Aorta (tissue), 5 donors: Measurements from ENCODE around the gene NAXD. TPM values are rescaled to one million over a fixed set of nuclear protein-coding genes. Genes with fewer than 3 reads are reported as not detected.

Experiments used
- ATAC-seq: fragments of 200-7000 bp; cut with Tn5 transposase; one replicate; pipeline ENCODE4 v1.9.1; 2022; ENCODE audit warnings: moderate library complexity; ENCODE audit not compliant: low FRiP score
- DNase-seq, 2 donors: peaks; one replicate each; pipeline ENCODE4 v3.0.0-alpha.2; 2020
- H3K27ac ChIP-seq, 2 donors: one replicate each; pipeline ENCODE4 v1.5.1; 2013; ENCODE audit warnings: low read length in 2 of 2, mild to moderate bottlenecking in 2 of 2, moderate library complexity in 2 of 2, control low read depth in 1 of 2, inconsistent platforms in 1 of 2, low read depth in 1 of 2
- H3K27me3 ChIP-seq, 2 donors: one replicate each; pipeline ENCODE4 v1.6.1; 2013; ENCODE audit warnings: control low read depth in 1 of 2, low read length in 1 of 2, mild to moderate bottlenecking in 1 of 2, moderate library complexity in 1 of 2; ENCODE audit not compliant: insufficient read depth in 2 of 2, control insufficient read depth in 1 of 2
- H3K36me3 ChIP-seq, 2 donors: one replicate each; pipeline ENCODE4 v1.6.1; 2013; ENCODE audit warnings: control low read depth in 1 of 2, low read length in 1 of 2, mild to moderate bottlenecking in 1 of 2; ENCODE audit not compliant: insufficient read depth in 2 of 2, control insufficient read depth in 1 of 2
- H3K4me1 ChIP-seq, 2 donors: one replicate each; pipeline ENCODE4 v1.6.1; 2013; ENCODE audit warnings: low read length in 2 of 2, control low read depth in 1 of 2, mild to moderate bottlenecking in 1 of 2, moderate library complexity in 1 of 2; ENCODE audit not compliant: insufficient read depth in 2 of 2, control insufficient read depth in 1 of 2
- H3K4me3 ChIP-seq, 2 donors: one replicate each; pipeline ENCODE4 v1.5.1; 2013; ENCODE audit warnings: low read length in 2 of 2, control low read depth in 1 of 2, mild to moderate bottlenecking in 1 of 2
- H3K9me3 ChIP-seq: one replicate; pipeline ENCODE4 v1.6.1; 2013; ENCODE audit warnings: mild to moderate bottlenecking, low read length; ENCODE audit not compliant: control insufficient read depth
- WGBS, 2 donors: extraction: QIAGEN DNeasy Blood & Tissue Kit; methylation state at CpG; one replicate each; pipeline ENCODE4 v1.1.7; 2013; 5-methylcytosine and 5-hydroxymethylcytosine counted together
- intact Hi-C, 2 donors: fragments of 100-400 bp; cut with DNase I; formaldehyde crosslinking; loops; one replicate each; pipeline versions ENCODE4 v1.14.2 to v1.15.0; 2022
- polyA plus RNA-seq, 2 donors: library from polyadenylated mRNA; stranded (reverse); fragments of 200-250 nt; gene quantifications; one replicate each; pipeline ENCODE4 v1.2.3, GENCODE V29; 2013
- total RNA-seq, 2 donors: library from RNA; stranded (reverse); fragmentation: NEBNext Ultra II Directional; extraction: Animal tissue kit (Norgen Biotek cat#: 25700); gene quantifications; one replicate each; pipeline ENCODE4 v1.2.1, GENCODE V29; 2021
- donor health status: healthy with polysubstance abuse.
- donor health status: Bipolar disorder and iron deficiency.
- donor health status: DM: no; HTN: no; CAD: no.
- donor health status: DM: no; HTN: no; CAD: no.
- donor health status: DM: yes; HTN: yes; CAD: no.

NAXD gene
- total and polyA plus RNA-seq, 4 donors = 20.7 to 47.0 (median 25.8) TPM

GRCh38 chr13:110661256-110661655 is 45.9 kb downstream of the NAXD start:
- ATAC-seq = no peak
- peaks cover 7 to 11% of the 10 kb centered on the region in 2 donors for H3K36me3 ChIP-seq
- no peak for DNase-seq
- H3K9me3 ChIP-seq = no peaks in the 10 kb centered on the region
- H3K4me1 ChIP-seq = no peaks in the 10 kb centered on the region
- WGBS, 2 donors = 97 to 98% methylated on average over 3 of the region's 3 CpGs
- H3K27me3 ChIP-seq = no peaks in the 10 kb centered on the region
- no peak overlapping the region for H3K4me3 ChIP-seq
- H3K27ac ChIP-seq = no peak overlapping the region
- intact Hi-C loops = no loop called here

GRCh38 chr13:110662091-110662490 is 46.7 kb downstream of the NAXD start:
- DNase-seq = peak in 1 of 2 donors; percentile 68
- peak; percentile 29 for ATAC-seq
- WGBS, 2 donors = 97 to 98% methylated on average over 25 of the region's 25 CpGs
- no peaks in the 10 kb centered on the region for H3K4me1 ChIP-seq
- H3K36me3 ChIP-seq = peaks cover 7 to 11% of the 10 kb centered on the region in 2 donors
- no peaks in the 10 kb centered on the region for H3K27me3 ChIP-seq
- H3K27ac ChIP-seq = no peak overlapping the region
- no peaks in the 10 kb centered on the region for H3K9me3 ChIP-seq
- no peak overlapping the region for H3K4me3 ChIP-seq
- intact Hi-C loops = no loop called here

- Histone ChIP-seq H3K27ac (no peak overlapping the region), H3K27me3 (no peaks in the 10 kb centered on the region), H3K9me3 (no peaks in the 10 kb centered on the region), H3K4me3 (no peak overlapping the region), H3K36me3 (peaks cover 7 to 9% of the 10 kb centered on the region in 2 donors), H3K4me1 (no peaks in the 10 kb centered on the region)
- DNase-seq = no peak
- no peak for ATAC-seq
- 96% methylated on average over 16 of the region's 16 CpGs for WGBS, 2 donors
- intact Hi-C loops = no loop called here
Measured at GRCh38 chr13:110662777-110663443, 47.6 kb downstream of the NAXD start.

GRCh38 chr13:110663491-110663890 is 48.1 kb downstream of the NAXD start:
- WGBS, 2 donors = 76 to 77% methylated on average over 7 of the region's 7 CpGs
- Histone ChIP-seq H3K9me3 (no peaks in the 10 kb centered on the region), H3K36me3 (peaks cover 7 to 9% of the 10 kb centered on the region in 2 donors), H3K4me1 (no peaks in the 10 kb centered on the region), H3K27ac (no peak overlapping the region), H3K4me3 (no peak overlapping the region), H3K27me3 (no peaks in the 10 kb centered on the region)
- no peak for ATAC-seq
- intact Hi-C loops = no loop called here
- peak in 1 of 2 donors; percentile 36 for DNase-seq

- WGBS, 2 donors = 97 to 99% methylated on average over 7 of the region's 7 CpGs
- Histone ChIP-seq H3K4me1 (no peaks in the 10 kb centered on the region), H3K36me3 (peaks cover 7 to 8% of the 10 kb centered on the region in 2 donors), H3K27ac (no peak overlapping the region), H3K4me3 (no peak overlapping the region), H3K9me3 (no peaks in the 10 kb centered on the region), H3K27me3 (no peaks in the 10 kb centered on the region)
- intact Hi-C loops = no loop called here
- ATAC-seq = no peak
- no peak for DNase-seq
Measured at GRCh38 chr13:110664041-110664440, 48.7 kb downstream of the NAXD start.

- H3K9me3 ChIP-seq = no peaks in the 10 kb centered on the region
- no peak for ATAC-seq
- intact Hi-C loops = no loop called here
- H3K4me3 ChIP-seq = no peak overlapping the region
- peaks cover 7 to 8% of the 10 kb centered on the region in 2 donors for H3K36me3 ChIP-seq
- 87 to 94% methylated on average over 11 of the region's 11 CpGs for WGBS, 2 donors
- H3K4me1 ChIP-seq = no peaks in the 10 kb centered on the region
- no peak overlapping the region for H3K27ac ChIP-seq
- H3K27me3 ChIP-seq = no peaks in the 10 kb centered on the region
- DNase-seq = peak in 1 of 2 donors; percentile 44
Measured at GRCh38 chr13:110664673-110665072, 49.3 kb downstream of the NAXD start.

- no peak overlapping the region for H3K4me3 ChIP-seq
Measured at GRCh38 chr13:110665491-110666254, 50.3 kb downstream of the NAXD start.

GRCh38 chr13:110666255-110666533 is 50.8 kb downstream of the NAXD start:
- Histone ChIP-seq H3K27me3 (no peaks in the 10 kb centered on the region), H3K27ac (no peak overlapping the region), H3K4me3 (no peak overlapping the region), H3K4me1 (no peaks in the 10 kb centered on the region), H3K9me3 (no peaks in the 10 kb centered on the region), H3K36me3 (peaks cover 5 to 8% of the 10 kb centered on the region in 2 donors)
- 85 to 89% methylated on average over 8 of the region's 8 CpGs for WGBS, 2 donors
- intact Hi-C loops = no loop called here
- ATAC-seq (no peak), DNase-seq (no peak)

More at GRCh38 chr13:110665491-110666254, 50.3 kb downstream of the NAXD start:
- DNase-seq (no peak), ATAC-seq (no peak)
- Histone ChIP-seq H3K36me3 (peaks cover 7 to 8% of the 10 kb centered on the region in 2 donors), H3K27me3 (no peaks in the 10 kb centered on the region), H3K27ac (no peak overlapping the region), H3K9me3 (no peaks in the 10 kb centered on the region), H3K4me1 (no peaks in the 10 kb centered on the region)
- 87 to 89% methylated on average over 23 of the region's 23 CpGs for WGBS, 2 donors
- intact Hi-C loops = no loop called here

GRCh38 chr13:110669036-110669435 is 53.7 kb downstream of the NAXD start:
- intact Hi-C loops = no loop called here
- ATAC-seq (no peak), DNase-seq (no peak)
- no peak overlapping the region for H3K4me3 ChIP-seq
- H3K9me3 ChIP-seq = no peaks in the 10 kb centered on the region
- no peaks in the 10 kb centered on the region for H3K27me3 ChIP-seq
- 94 to 95% methylated on average over 9 of the region's 9 CpGs for WGBS, 2 donors
- H3K36me3 ChIP-seq = peaks cover 0 to 1% of the 10 kb centered on the region in 2 donors
- no peaks in the 10 kb centered on the region for H3K4me1 ChIP-seq
- no peak overlapping the region for H3K27ac ChIP-seq
